ENCODE data around the gene ARHGEF3. TPM values are rescaled to one million over a fixed set of nuclear protein-coding genes. Genes with fewer than 3 reads are reported as not detected.
A peak's percentile ranks its signal among the peaks of the same experiment; 100 is the strongest.

ARHGEF3 gene
- total RNA-seq, 6 experiments from 2014 or later = 1.0 to 2.9 (median 1.6) TPM

GRCh38 chr3:56742887-56743286 is 58.9 kb downstream of the ARHGEF3 start:
- Histone ChIP-seq H3K36me3 (peaks cover 0 to 9% (median under 1%) of the 10 kb centered on the region in 4 donors), H3K27ac (no peak overlapping the region), H3K27me3 (no peaks in the 10 kb centered on the region), H3K4me1 (no peaks in the 10 kb centered on the region), H3K4me3 (no peak overlapping the region), H3K9me3 (no peaks in the 10 kb centered on the region)
- intact Hi-C loops (cut with DNase I) = no loop called here
- TF ChIP-seq CTCF (IDR thresholded peaks at IDR 0.05) = no peak
- TF ChIP-seq POLR2A (IDR thresholded peaks at IDR 0.05) = no peak
- DNase-seq = no peak
- no peak for ATAC-seq
- WGBS (ENCODE audit: insufficient coverage, low coverage, low lambda C conversion rate, missing lambda C conversion rate) = 88% methylated on average over 1 of the region's 3 CpGs

DNA sequence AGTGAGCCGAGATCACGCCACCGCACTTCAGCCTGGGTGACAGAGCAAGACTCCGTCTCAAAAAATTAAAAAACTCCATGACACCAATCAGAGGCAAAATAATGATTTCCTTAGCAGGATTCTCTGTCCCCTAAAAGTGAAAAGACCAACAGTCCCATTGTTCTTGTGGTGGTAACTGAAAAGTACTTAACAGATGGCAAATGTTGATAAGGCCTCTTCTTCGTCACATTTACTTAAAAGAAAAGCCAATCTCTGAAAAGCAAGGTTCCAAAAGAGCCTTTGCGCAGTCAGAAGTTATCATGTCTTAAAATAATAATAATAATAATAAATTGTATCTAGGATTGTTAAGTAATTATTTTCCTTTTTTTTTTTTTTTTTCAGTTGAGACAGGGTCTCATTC is 62.7 kb downstream of the ARHGEF3 start:
- H3K27me3 ChIP-seq = no peaks in the 10 kb centered on the region
- H3K4me1 ChIP-seq = no peaks in the 10 kb centered on the region
- no peak for ATAC-seq
- no peak overlapping the region for H3K4me3 ChIP-seq
- no peaks in the 10 kb centered on the region for H3K9me3 ChIP-seq
- no peaks in the 10 kb centered on the region for H3K36me3 ChIP-seq
- WGBS (ENCODE audit: insufficient coverage, low coverage, low lambda C conversion rate, missing lambda C conversion rate) = 92% methylated on average over 4 of the region's 6 CpGs
- H3K27ac ChIP-seq = no peak overlapping the region
- no peak for DNase-seq
- intact Hi-C loops (cut with DNase I) = no loop called here
- no peak for TF ChIP-seq POLR2A (IDR thresholded peaks at IDR 0.05)
- TF ChIP-seq CTCF (IDR thresholded peaks at IDR 0.05) = no peak

DNA sequence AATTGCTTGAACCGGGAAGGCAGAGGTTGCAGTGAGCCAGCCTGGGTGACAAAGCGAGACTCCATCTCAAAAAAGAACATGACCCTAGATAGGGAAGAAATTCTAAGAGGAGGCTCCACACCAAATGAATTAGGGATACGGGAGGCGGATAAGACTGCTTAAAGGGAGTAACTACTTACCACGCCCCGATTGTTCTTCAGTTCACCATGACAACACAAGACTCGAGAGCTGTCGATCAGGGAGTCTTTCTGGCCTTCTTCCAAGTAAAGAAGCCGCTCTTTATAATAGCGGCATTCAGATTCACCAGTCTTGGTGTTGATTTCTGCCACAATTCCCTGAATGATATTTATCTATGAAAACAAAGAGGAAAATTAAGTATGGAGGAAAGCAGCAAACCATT is 64.7 kb downstream of the ARHGEF3 start:
- TF ChIP-seq POLR2A (IDR thresholded peaks at IDR 0.05) (no peak), CTCF (IDR thresholded peaks at IDR 0.05) (no peak)
- no peaks in the 10 kb centered on the region for H3K27me3 ChIP-seq
- DNase-seq = no peak
- no peak overlapping the region for H3K27ac ChIP-seq
- WGBS (ENCODE audit: insufficient coverage, low coverage, low lambda C conversion rate, missing lambda C conversion rate) = 85% methylated on average over 8 of the region's 10 CpGs
- ATAC-seq = no peak
- H3K4me1 ChIP-seq = no peaks in the 10 kb centered on the region
- H3K36me3 ChIP-seq = no peaks in the 10 kb centered on the region
- intact Hi-C loops (cut with DNase I) = no loop called here
- no peaks in the 10 kb centered on the region for H3K9me3 ChIP-seq
- H3K4me3 ChIP-seq = no peak overlapping the region

GRCh38 chr3:56732109-56732508 is 69.6 kb downstream of the ARHGEF3 start:
- TF ChIP-seq POLR2A (IDR thresholded peaks at IDR 0.05) (no peak), CTCF (IDR thresholded peaks at IDR 0.05) (no peak)
- H3K36me3 ChIP-seq = peaks cover 0 to 5% (median 0%) of the 10 kb centered on the region in 4 donors
- H3K27ac ChIP-seq = no peak overlapping the region
- ATAC-seq (no peak), DNase-seq (no peak)
- no peaks in the 10 kb centered on the region for H3K9me3 ChIP-seq
- 80% methylated on average over 8 of the region's 8 CpGs for WGBS (ENCODE audit: insufficient coverage, low coverage, low lambda C conversion rate, missing lambda C conversion rate)
- no peaks in the 10 kb centered on the region for H3K27me3 ChIP-seq
- H3K4me3 ChIP-seq = no peak overlapping the region
- intact Hi-C loops (cut with DNase I) = no loop called here
- H3K4me1 ChIP-seq = no peaks in the 10 kb centered on the region

GRCh38 chr3:56725175-56725574 is 76.6 kb downstream of the ARHGEF3 start:
- peaks cover 0 to 3% (median 0%) of the 10 kb centered on the region in 4 donors for H3K36me3 ChIP-seq

More at GRCh38 chr3:56725175-56725574, 76.6 kb downstream of the ARHGEF3 start:
- peak in 2 of 4 donors; percentile 32 to 48 for ATAC-seq
- no peak overlapping the region for H3K27ac ChIP-seq
- no peak overlapping the region for H3K4me3 ChIP-seq
- no peaks in the 10 kb centered on the region for H3K27me3 ChIP-seq
- intact Hi-C loops (cut with DNase I) = no loop called here
- no peaks in the 10 kb centered on the region for H3K9me3 ChIP-seq
- no peaks in the 10 kb centered on the region for H3K4me1 ChIP-seq
- TF ChIP-seq POLR2A (IDR thresholded peaks at IDR 0.05) = no peak
- TF ChIP-seq CTCF (IDR thresholded peaks at IDR 0.05) = no peak
- WGBS (ENCODE audit: insufficient coverage, low coverage, low lambda C conversion rate, missing lambda C conversion rate) = 72% methylated on average over 3 of the region's 3 CpGs
- DNase-seq = no peak
